Endothelial cell of umbilical vein (primary cell): ENCODE measurements around the gene USP7. TPM values are rescaled to one million over a fixed set of nuclear protein-coding genes. Genes with fewer than 3 reads are reported as not detected.

Experiments
- BruUV-seq: library from RNA; stranded (reverse); fragments of 400-500 nt; replicated peaks from 2 replicates; lab custom pipeline; 2021; lab: Mats Ljungman, UMichigan
- CTCF ChIA-PET: fragments of 300-600, 350-600 bp; sonication (Branson Sonifier 250); formaldehyde crosslinking; loops from one replicate; lab custom pipeline; 2021; ENCODE audit warnings: antibody characterized with exemption, inconsistent platforms; lab: Charles Lee
- POLR2A ChIA-PET: fragments of 300-600, 350-600 bp; sonication (Branson Sonifier 250); formaldehyde crosslinking; loops from one replicate; lab custom pipeline; 2021; ENCODE audit warnings: antibody characterized with exemption, inconsistent platforms; lab: Charles Lee
- DNase-seq: peaks from one replicate; pipeline ENCODE4 v3.0.0-alpha.2; 2011; ENCODE audit warnings: low read depth, low spot score
- FAIRE-seq: peaks from 2 replicates; lab custom pipeline; 2011; peaks lifted over from hg19 to GRCh38; lab: Jason Lieb, UNC
- H2AFZ ChIP-seq: 2 replicates; pipeline ENCODE4 v1.6.0; 2012; ENCODE audit warnings: low read depth, low read length, control low read depth, inconsistent platforms
- H3K27ac ChIP-seq: 2 replicates; pipeline ENCODE4 v1.5.1; 2011; ENCODE audit warnings: low read depth, mild to moderate bottlenecking, control low read depth, low read length, moderate library complexity; ENCODE audit not compliant: insufficient read depth
- H3K27me3 ChIP-seq, 2 experiments: 2 replicates each; pipeline versions ENCODE4 v1.6.0 to v1.6.1; 2011; ENCODE audit warnings: low read length in 2 of 2, mixed read lengths in 1 of 2; ENCODE audit not compliant: control insufficient read depth in 2 of 2, insufficient read depth in 2 of 2
- H3K36me3 ChIP-seq, 2 experiments: 2 replicates in 1 of 2; 3 replicates in 1 of 2; pipeline ENCODE4 v1.5.1; 2011; ENCODE audit warnings: low read length in 2 of 2, mild to moderate bottlenecking in 1 of 2, moderate library complexity in 1 of 2; ENCODE audit not compliant: control insufficient read depth in 2 of 2, insufficient read depth in 2 of 2; ENCODE audit errors: extremely low read depth in 1 of 2
- H3K4me1 ChIP-seq: 3 replicates; pipeline ENCODE4 v1.5.1; 2011; ENCODE audit warnings: mild to moderate bottlenecking, low read length; ENCODE audit not compliant: control insufficient read depth, insufficient read depth; ENCODE audit errors: extremely low read depth
- H3K4me2 ChIP-seq: 2 replicates; pipeline ENCODE4 v1.6.1; 2011; ENCODE audit warnings: low read length, control low read depth, mixed read lengths; ENCODE audit not compliant: insufficient read depth
- H3K4me3 ChIP-seq, 3 experiments: fragments of 200-600 bp in 1 of 3; sonication (generic), shearing (Covaris generic) in 1 of 3; replicated peaks in 1 of 3; 2 replicates each; pipeline ENCODE4 v1.5.1; 2011 to 2016; ENCODE audit warnings: control low read depth in 3 of 3, low read length in 3 of 3, mild to moderate bottlenecking in 2 of 3, inconsistent platforms in 1 of 3, low read depth in 1 of 3, moderate library complexity in 1 of 3; ENCODE audit not compliant: insufficient read depth in 1 of 3
- H3K79me2 ChIP-seq: 2 replicates; pipeline ENCODE4 v1.6.0; 2012; ENCODE audit warnings: low read length, inconsistent platforms; ENCODE audit not compliant: control insufficient read depth, insufficient read depth
- H3K9ac ChIP-seq: replicated peaks from 2 replicates; pipeline ENCODE3; 2011; ENCODE audit warnings: low read length, control low read depth; ENCODE audit not compliant: insufficient read depth; ENCODE audit errors: extremely low read depth
- H3K9me1 ChIP-seq: replicated peaks from 3 replicates; pipeline ENCODE4 v1.6.0; 2011; ENCODE audit warnings: mild to moderate bottlenecking, low read length; ENCODE audit not compliant: control insufficient read depth, insufficient read depth; ENCODE audit errors: extremely low read depth
- H3K9me3 ChIP-seq: replicated peaks from 2 replicates; pipeline ENCODE4 v1.5.1; 2012; ENCODE audit warnings: low read length, inconsistent platforms; ENCODE audit not compliant: control insufficient read depth, insufficient read depth
- H4K20me1 ChIP-seq: replicated peaks from 2 replicates; pipeline ENCODE3; 2011; ENCODE audit warnings: mild to moderate bottlenecking, low read length; ENCODE audit not compliant: control insufficient read depth, insufficient read depth; ENCODE audit errors: extremely low read depth
- EZH2 ChIP-seq: IDR thresholded peaks from 2 replicates; pipeline ENCODE4 v1.6.1; 2012; ENCODE audit warnings: borderline replicate concordance, low read depth, mild to moderate bottlenecking, moderate library complexity, low read length, inconsistent platforms; ENCODE audit not compliant: severe bottlenecking
- FOS ChIP-seq: IDR thresholded peaks from 2 replicates; pipeline ENCODE4 v1.6.1; 2011; ENCODE audit warnings: mild to moderate bottlenecking, low read length, moderate library complexity, borderline replicate concordance; ENCODE audit not compliant: insufficient read depth
- GATA2 ChIP-seq: IDR thresholded peaks from 2 replicates; pipeline ENCODE4 v1.7.0; 2011; ENCODE audit warnings: low read depth, mild to moderate bottlenecking, moderate library complexity, mixed read lengths, low read length; ENCODE audit not compliant: insufficient read length, insufficient read depth
- JUN ChIP-seq: IDR thresholded peaks from 2 replicates; pipeline ENCODE4 v1.6.1; 2011; ENCODE audit warnings: borderline replicate concordance, low read depth; ENCODE audit not compliant: insufficient read length, insufficient read depth
- MYC ChIP-seq: IDR thresholded peaks from one replicate; pipeline ENCODE4 v1.6.1; 2011; ENCODE audit warnings: mild to moderate bottlenecking, low read depth, low read length
- POLR2A ChIP-seq: IDR thresholded peaks from 2 replicates; pipeline ENCODE4 v1.6.1; 2012; ENCODE audit warnings: low read depth, mild to moderate bottlenecking, control low read depth, low read length
- POLR2AphosphoS5 ChIP-seq: IDR thresholded peaks from 2 replicates; pipeline ENCODE4 v1.6.1; 2012; ENCODE audit warnings: low read depth, mild to moderate bottlenecking, control low read depth, low read length, moderate library complexity; ENCODE audit not compliant: insufficient read depth
- dilution Hi-C: fragments of 300-500 bp; cut with MboI; formaldehyde crosslinking; loops from one replicate; pipeline ENCODE4 v1.15.0; 2019; ENCODE audit warnings: low sequenced_read_pairs; ENCODE audit not compliant: extremely low pct_ligation_motif_present
- intact Hi-C: fragments of 100-400 bp; cut with micrococcal nuclease; formaldehyde crosslinking; loops from one replicate; pipeline ENCODE4 v1.10.0; 2022
- polyA plus RNA-seq, 4 experiments: library from polyadenylated mRNA; depleted of rRNA in 3 of 4; stranded (reverse) in 3 of 4; unstranded in 1 of 4; fragments of >200 nt; gene quantifications; 2 replicates each; pipeline versions ENCODE4 v1.2.1 to v1.2.3, GENCODE V29; 2011 to 2012; ENCODE audit warnings: missing spikeins in 1 of 4
- total RNA-seq: library from RNA; stranded (reverse); gene quantifications from 2 replicates; pipeline ENCODE4 v1.2.3, GENCODE V29; 2021
- TF ChIP-seq, protein P1 (sequence below), 2 donors: IDR thresholded peaks; 1 replicate in 1 of 2; 2 replicates in 1 of 2; pipeline ENCODE4 v1.5.1; 2011; ENCODE audit warnings: low read length in 2 of 2, mild to moderate bottlenecking in 2 of 2, moderate library complexity in 2 of 2, control low read depth in 1 of 2, inconsistent platforms in 1 of 2, low read depth in 1 of 2; ENCODE audit not compliant: insufficient read depth in 1 of 2; ENCODE audit errors: extremely low read depth in 1 of 2
- TF ChIP-seq, protein P2 (sequence below): IDR thresholded peaks from 2 replicates; pipeline ENCODE4 v1.6.1; 2011; ENCODE audit not compliant: insufficient read depth, insufficient read length

USP7 gene
- total and polyA plus RNA-seq, 2 donors (not counting 3 experiments of a cell fraction or from before 2014, with no cell fraction given), result 17.7 to 130 TPM

DNA sequence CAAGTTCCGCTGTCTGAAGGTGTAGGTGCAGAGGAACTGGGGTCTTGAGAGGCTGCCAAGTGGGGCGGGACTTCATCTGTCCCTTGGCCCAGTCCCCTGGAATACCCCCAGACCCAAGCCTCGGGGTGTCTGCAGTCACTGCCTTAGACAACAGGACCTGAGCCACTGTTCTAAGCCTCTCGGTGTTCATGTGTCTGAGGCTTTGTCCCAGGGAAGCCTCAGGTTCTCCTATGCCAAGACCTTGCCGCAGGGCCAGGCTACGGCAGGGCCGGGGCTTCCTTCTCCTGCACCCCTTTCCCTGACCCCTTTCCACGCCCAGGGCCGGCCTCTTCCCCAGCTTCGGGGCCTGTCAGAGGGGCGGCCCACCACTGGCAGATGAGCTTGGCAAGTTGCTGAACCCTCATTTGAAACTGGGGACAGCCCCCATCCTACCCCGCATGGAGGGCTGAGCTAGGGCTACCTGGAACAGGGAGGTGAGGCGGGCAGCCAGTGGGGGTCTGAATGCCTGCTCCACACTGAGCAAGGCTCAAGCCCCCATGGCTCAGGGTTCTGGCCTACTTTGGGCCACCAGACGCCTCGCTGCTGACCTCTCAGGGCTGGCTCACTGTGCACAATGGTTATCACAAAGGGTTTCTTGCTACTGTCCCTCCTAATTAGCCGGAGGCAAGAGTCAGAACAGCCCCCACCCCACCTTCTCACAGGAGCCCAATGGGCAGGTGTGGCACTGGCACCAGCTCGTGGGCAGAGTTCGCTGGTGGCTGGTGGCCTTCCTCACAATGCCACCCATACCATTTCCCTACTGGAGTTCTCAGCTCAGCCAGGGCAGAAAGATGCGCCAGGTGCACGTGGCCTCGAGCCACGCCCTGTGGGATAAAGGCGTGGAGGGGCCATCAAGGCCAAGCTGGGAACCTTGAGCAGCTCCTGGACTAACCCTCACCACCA is 74.5 kb downstream of the USP7 start:
- peaks cover 11 to 25% of the 10 kb centered on the region in 2 experiments for H3K36me3 ChIP-seq
- no peaks in the 10 kb centered on the region for H4K20me1 ChIP-seq
- H3K9ac ChIP-seq, result no peak overlapping the region
- DNase-seq (no peak), FAIRE-seq (no peak)
- no peak overlapping the region for H2AFZ ChIP-seq
- H3K4me2 ChIP-seq, result no peak overlapping the region
- BruUV-seq, result no TSS peak
- no peaks in the 10 kb centered on the region for H3K9me3 ChIP-seq
- no peaks in the 10 kb centered on the region for H3K79me2 ChIP-seq
- ChIA-PET POLR2A (no interaction called here), CTCF (interaction anchor here (2.1 kb wide), 2 partner anchors 9 to 120 kb away, joined by 9 to 18 read pairs; no protein-coding TSS in a partner anchor)
- no peaks in the 10 kb centered on the region for H3K9me1 ChIP-seq
- H3K4me1 ChIP-seq, result peaks cover 12% of the 10 kb centered on the region
- H3K4me3 ChIP-seq, result no peak overlapping the region
- dilution Hi-C loops, result no loop called here
- no peak overlapping the region for H3K27ac ChIP-seq
- H3K27me3 ChIP-seq, result no peaks in the 10 kb centered on the region
- TF ChIP-seq JUN, result no peak
- no peak for TF ChIP-seq POLR2AphosphoS5
- TF ChIP-seq POLR2A, result no peak
- TF ChIP-seq GATA2, result no peak
- no peak for TF ChIP-seq MYC
- TF ChIP-seq, protein P1, sequence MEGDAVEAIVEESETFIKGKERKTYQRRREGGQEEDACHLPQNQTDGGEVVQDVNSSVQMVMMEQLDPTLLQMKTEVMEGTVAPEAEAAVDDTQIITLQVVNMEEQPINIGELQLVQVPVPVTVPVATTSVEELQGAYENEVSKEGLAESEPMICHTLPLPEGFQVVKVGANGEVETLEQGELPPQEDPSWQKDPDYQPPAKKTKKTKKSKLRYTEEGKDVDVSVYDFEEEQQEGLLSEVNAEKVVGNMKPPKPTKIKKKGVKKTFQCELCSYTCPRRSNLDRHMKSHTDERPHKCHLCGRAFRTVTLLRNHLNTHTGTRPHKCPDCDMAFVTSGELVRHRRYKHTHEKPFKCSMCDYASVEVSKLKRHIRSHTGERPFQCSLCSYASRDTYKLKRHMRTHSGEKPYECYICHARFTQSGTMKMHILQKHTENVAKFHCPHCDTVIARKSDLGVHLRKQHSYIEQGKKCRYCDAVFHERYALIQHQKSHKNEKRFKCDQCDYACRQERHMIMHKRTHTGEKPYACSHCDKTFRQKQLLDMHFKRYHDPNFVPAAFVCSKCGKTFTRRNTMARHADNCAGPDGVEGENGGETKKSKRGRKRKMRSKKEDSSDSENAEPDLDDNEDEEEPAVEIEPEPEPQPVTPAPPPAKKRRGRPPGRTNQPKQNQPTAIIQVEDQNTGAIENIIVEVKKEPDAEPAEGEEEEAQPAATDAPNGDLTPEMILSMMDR (IDR thresholded peaks at IDR 0.05; ENCODE audit: extremely low read depth in 1 of 2, insufficient read depth in 1 of 2, low read depth in 1 of 2, low read length in 2 of 2), result no peak
- TF ChIP-seq, protein P2, sequence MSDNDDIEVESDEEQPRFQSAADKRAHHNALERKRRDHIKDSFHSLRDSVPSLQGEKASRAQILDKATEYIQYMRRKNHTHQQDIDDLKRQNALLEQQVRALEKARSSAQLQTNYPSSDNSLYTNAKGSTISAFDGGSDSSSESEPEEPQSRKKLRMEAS, result no peak
- TF ChIP-seq FOS, result no peak
- TF ChIP-seq EZH2, result no peak
- intact Hi-C loops, result loop anchor here (5.0 kb wide), 1 partner anchor 118 kb away; no protein-coding TSS in a partner anchor
